ENCODE results near the gene ZNF23.

Gene ZNF23

DNA sequence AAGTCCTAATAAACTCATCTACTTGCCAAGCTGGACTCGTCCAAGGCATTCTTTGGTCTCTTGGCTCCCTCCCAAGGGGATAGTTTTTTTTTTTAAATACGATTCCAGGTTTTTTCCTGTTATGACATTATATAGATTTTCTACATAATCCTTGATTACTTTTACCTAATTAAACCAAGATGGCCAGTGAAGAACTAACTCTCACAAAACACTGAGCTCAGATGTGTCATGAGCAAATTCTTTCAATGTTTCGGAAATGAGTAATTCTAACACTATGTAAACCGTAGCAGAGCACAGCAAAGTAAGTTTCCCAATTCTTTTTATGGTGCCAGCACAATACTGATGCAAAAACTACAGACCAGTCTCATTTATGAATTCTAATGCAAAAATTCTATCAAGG is 1.8 kb downstream of the ZNF23 start:
- no peak for DNase-seq (ENCODE audit: low spot score)
- peak overlapping the region; percentile 70 for H3K4me3 ChIP-seq (ENCODE audit: severe bottlenecking)
- TF ChIP-seq, protein P1, sequence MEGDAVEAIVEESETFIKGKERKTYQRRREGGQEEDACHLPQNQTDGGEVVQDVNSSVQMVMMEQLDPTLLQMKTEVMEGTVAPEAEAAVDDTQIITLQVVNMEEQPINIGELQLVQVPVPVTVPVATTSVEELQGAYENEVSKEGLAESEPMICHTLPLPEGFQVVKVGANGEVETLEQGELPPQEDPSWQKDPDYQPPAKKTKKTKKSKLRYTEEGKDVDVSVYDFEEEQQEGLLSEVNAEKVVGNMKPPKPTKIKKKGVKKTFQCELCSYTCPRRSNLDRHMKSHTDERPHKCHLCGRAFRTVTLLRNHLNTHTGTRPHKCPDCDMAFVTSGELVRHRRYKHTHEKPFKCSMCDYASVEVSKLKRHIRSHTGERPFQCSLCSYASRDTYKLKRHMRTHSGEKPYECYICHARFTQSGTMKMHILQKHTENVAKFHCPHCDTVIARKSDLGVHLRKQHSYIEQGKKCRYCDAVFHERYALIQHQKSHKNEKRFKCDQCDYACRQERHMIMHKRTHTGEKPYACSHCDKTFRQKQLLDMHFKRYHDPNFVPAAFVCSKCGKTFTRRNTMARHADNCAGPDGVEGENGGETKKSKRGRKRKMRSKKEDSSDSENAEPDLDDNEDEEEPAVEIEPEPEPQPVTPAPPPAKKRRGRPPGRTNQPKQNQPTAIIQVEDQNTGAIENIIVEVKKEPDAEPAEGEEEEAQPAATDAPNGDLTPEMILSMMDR (IDR thresholded peaks at IDR 0.05; ENCODE audit: poor library complexity, severe bottlenecking) = no peak
- peaks cover 26% of the 10 kb centered on the region for H3K36me3 ChIP-seq (ENCODE audit: low read depth)
- peaks cover 22% of the 10 kb centered on the region for H3K4me1 ChIP-seq (ENCODE audit: insufficient read depth, poor library complexity, severe bottlenecking)
- peak overlapping the region; percentile 72 for H3K27ac ChIP-seq (ENCODE audit: poor library complexity, severe bottlenecking)
- no peaks in the 10 kb centered on the region for H3K9me3 ChIP-seq (ENCODE audit: severe bottlenecking)
- no peaks in the 10 kb centered on the region for H3K27me3 ChIP-seq (ENCODE audit: insufficient read depth, poor library complexity, severe bottlenecking)
- ATAC-seq (ENCODE audit: low read depth) = peak; percentile 84

DNA sequence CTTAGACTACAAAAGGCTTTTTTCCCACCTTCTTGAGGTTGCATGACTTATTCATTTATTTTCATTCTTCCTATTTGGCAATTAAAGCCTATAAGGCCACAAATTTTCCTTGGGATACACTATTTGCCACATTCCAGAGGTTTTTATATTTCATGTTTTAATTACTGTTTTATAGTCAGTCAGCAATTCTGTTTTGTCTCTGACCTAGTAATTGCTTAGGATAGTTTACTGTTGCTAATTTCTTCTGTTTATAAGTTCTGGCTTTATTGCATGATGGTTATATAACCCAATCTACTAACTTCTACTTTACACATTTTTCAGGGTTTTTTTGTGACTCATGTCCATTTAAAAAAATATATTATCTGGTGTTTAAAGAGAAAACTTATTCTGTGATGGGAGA is 2.5 kb downstream of the ZNF23 start:
- H3K4me1 ChIP-seq (ENCODE audit: insufficient read depth, poor library complexity, severe bottlenecking) = peaks cover 22% of the 10 kb centered on the region
- H3K9me3 ChIP-seq (ENCODE audit: severe bottlenecking) = no peaks in the 10 kb centered on the region
- peak overlapping the region; percentile 72 for H3K27ac ChIP-seq (ENCODE audit: poor library complexity, severe bottlenecking)
- TF ChIP-seq, protein P1 (IDR thresholded peaks at IDR 0.05; ENCODE audit: poor library complexity, severe bottlenecking) = no peak
- no peak for ATAC-seq (ENCODE audit: low read depth)
- peaks cover 30% of the 10 kb centered on the region for H3K36me3 ChIP-seq (ENCODE audit: low read depth)
- no peaks in the 10 kb centered on the region for H3K27me3 ChIP-seq (ENCODE audit: insufficient read depth, poor library complexity, severe bottlenecking)
- no peak overlapping the region for H3K4me3 ChIP-seq (ENCODE audit: severe bottlenecking)
- DNase-seq (ENCODE audit: low spot score) = no peak

DNA sequence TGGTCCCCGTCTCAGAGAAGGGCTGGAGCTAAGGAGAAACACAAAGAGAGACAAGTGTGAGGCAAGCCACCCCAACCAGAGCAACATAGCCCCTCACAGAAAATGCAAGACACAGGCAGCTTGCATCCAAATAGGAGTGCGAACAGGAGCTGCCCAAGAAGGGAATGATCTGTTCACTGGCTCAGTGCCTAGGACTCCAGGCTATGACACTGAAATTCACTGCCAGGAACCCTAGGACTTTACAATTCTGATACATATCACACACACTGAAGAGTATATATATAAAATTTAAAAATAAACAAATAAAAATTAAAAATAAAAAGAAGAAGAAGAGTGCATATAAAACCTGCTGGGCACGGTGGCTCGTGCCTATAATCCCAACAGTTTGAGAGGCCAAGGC is 5.2 kb downstream of the ZNF23 start:
- H3K27ac ChIP-seq (ENCODE audit: poor library complexity, severe bottlenecking) = no peak overlapping the region
- H3K36me3 ChIP-seq (ENCODE audit: low read depth) = peaks cover 56% of the 10 kb centered on the region
- ATAC-seq (ENCODE audit: low read depth) (no peak), DNase-seq (ENCODE audit: low spot score) (no peak)
- no peaks in the 10 kb centered on the region for H3K27me3 ChIP-seq (ENCODE audit: insufficient read depth, poor library complexity, severe bottlenecking)
- no peaks in the 10 kb centered on the region for H3K9me3 ChIP-seq (ENCODE audit: severe bottlenecking)
- TF ChIP-seq, protein P1 (IDR thresholded peaks at IDR 0.05; ENCODE audit: poor library complexity, severe bottlenecking) = no peak
- H3K4me1 ChIP-seq (ENCODE audit: insufficient read depth, poor library complexity, severe bottlenecking) = peaks cover 18% of the 10 kb centered on the region
- no peak overlapping the region for H3K4me3 ChIP-seq (ENCODE audit: severe bottlenecking)

DNA sequence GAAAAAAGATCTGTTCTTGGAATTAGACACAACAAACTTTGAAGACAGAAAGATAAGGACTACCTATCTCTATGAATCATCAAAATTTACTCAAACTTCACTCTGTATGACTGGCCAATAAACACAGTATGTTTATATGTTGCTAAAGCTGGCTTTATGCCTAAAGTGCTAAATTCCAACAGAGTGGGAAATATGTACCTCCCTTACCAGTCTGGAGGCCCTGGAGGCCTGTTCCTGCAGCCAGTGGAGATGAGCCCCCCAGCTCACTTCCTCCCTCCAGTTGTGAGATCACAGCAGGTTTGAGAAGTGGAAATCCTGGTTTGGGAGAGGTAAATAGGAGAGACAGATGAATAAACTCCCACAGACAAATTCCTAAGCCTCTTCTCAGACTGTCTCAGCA is 9.0 kb downstream of the ZNF23 start:
- Histone ChIP-seq H3K9me3 (ENCODE audit: severe bottlenecking) (peaks cover 19% of the 10 kb centered on the region), H3K4me3 (ENCODE audit: severe bottlenecking) (no peak overlapping the region), H3K36me3 (ENCODE audit: low read depth) (peaks cover 84% of the 10 kb centered on the region), H3K27me3 (ENCODE audit: insufficient read depth, poor library complexity, severe bottlenecking) (no peaks in the 10 kb centered on the region), H3K27ac (ENCODE audit: poor library complexity, severe bottlenecking) (no peak overlapping the region), H3K4me1 (ENCODE audit: insufficient read depth, poor library complexity, severe bottlenecking) (no peaks in the 10 kb centered on the region)
- no peak for DNase-seq (ENCODE audit: low spot score)
- TF ChIP-seq, protein P1 (IDR thresholded peaks at IDR 0.05; ENCODE audit: poor library complexity, severe bottlenecking) = no peak
- ATAC-seq (ENCODE audit: low read depth) = no peak

DNA sequence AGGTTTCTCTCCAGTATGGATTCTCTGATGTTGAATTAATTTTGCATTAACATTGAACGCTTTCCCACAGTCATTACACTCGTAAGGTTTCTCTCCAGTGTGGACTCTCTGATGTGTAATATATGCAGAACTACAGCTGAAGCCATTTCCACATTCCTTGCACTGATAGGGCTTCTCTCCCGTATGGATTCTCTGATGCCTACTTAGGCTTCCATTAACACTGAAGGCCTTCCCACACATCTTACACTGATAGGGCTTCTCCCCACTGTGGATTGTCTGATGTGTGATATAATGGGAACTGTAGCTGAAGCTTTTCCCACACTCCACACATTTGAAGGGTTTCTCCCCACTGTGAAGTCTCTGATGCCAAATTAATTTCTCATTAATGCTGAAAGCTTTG is 13.0 kb downstream of the ZNF23 start:
- no peaks in the 10 kb centered on the region for H3K27me3 ChIP-seq (ENCODE audit: insufficient read depth, poor library complexity, severe bottlenecking)
- peaks cover 43% of the 10 kb centered on the region for H3K9me3 ChIP-seq (ENCODE audit: severe bottlenecking)
- H3K4me1 ChIP-seq (ENCODE audit: insufficient read depth, poor library complexity, severe bottlenecking) = no peaks in the 10 kb centered on the region
- peaks cover 66% of the 10 kb centered on the region for H3K36me3 ChIP-seq (ENCODE audit: low read depth)
- no peak for ATAC-seq (ENCODE audit: low read depth)
- H3K4me3 ChIP-seq (ENCODE audit: severe bottlenecking) = no peak overlapping the region
- no peak overlapping the region for H3K27ac ChIP-seq (ENCODE audit: poor library complexity, severe bottlenecking)
- no peak for DNase-seq (ENCODE audit: low spot score)
- TF ChIP-seq, protein P1 (IDR thresholded peaks at IDR 0.05; ENCODE audit: poor library complexity, severe bottlenecking) = no peak

Data from RWPE2 (cell line).